ENCODE data around the gene DIP2C.

- TF ChIP-seq CTCF (IDR thresholded peaks at IDR 0.05) (no peak), POLR2A (IDR thresholded peaks at IDR 0.05) (no peak), POLR2AphosphoS5 (IDR thresholded peaks at IDR 0.05) (no peak)
Observed at GRCh38 chr10:326894-327635, 362.4 kb downstream of the DIP2C start.

All from prostate gland (tissue), 2 donors.